K562 (cell line): ENCODE results near the gene TAS2R39. TPM values are rescaled to one million over a fixed set of nuclear protein-coding genes. Genes with fewer than 3 reads are reported as not detected.

Experiments
- ATAC-seq: fragments of 200-7000 bp; cut with Tn5 transposase; 3 replicates; pipeline ENCODE4 v1.9.1; 2020; ENCODE audit warnings: moderate library complexity
- BruUV-seq: library from RNA; stranded (reverse); fragments of 400-500 nt; replicated peaks from 2 replicates; lab custom pipeline; 2021; lab: Mats Ljungman, UMichigan
- CTCF ChIA-PET: fragments of 300-600 bp; formaldehyde crosslinking; extraction: SDS; loops from one replicate; lab custom pipeline; 2021; ENCODE audit warnings: low intra/inter-chr PET ratio; lab: Yijun Ruan, JAX
- POLR2A ChIA-PET: fragments of 300-600, 350-650 bp; sonication (Branson Sonifier 250); formaldehyde crosslinking; extraction: SDS; loops from one replicate; lab custom pipeline; 2021; ENCODE audit warnings: antibody characterized with exemption, inconsistent platforms; lab: Yijun Ruan, JAX
- DNase-seq, 4 experiments: peaks; one replicate each; pipeline versions ENCODE4 v3.0.0 to v3.0.0-alpha.2; 2011 to 2018; ENCODE audit warnings: low spot score in 3 of 4, mixed read lengths in 3 of 4; ENCODE audit errors: extremely low read depth in 1 of 4
- FAIRE-seq: peaks from 2 replicates; lab custom pipeline; 2011; peaks lifted over from hg19 to GRCh38; lab: Jason Lieb, UNC
- H2AFZ ChIP-seq: 2 replicates; pipeline ENCODE4 v1.6.0; 2011; ENCODE audit warnings: low read depth, low read length, control low read depth, inconsistent platforms
- H3K27ac ChIP-seq: fragments of 200-600 bp; 3 replicates; pipeline ENCODE4 v1.8.0; 2011; ENCODE audit warnings: low read depth, mild to moderate bottlenecking, control low read depth, inconsistent platforms, low read length, moderate library complexity, mixed read lengths; ENCODE audit errors: extremely low read depth
- H3K27me3 ChIP-seq, 2 experiments: fragments of 300-600 bp in 1 of 2; 2 replicates in 1 of 2; 3 replicates in 1 of 2; pipeline versions ENCODE4 v1.6.0 to v1.8.0; 2011; ENCODE audit warnings: inconsistent platforms in 2 of 2, low read length in 2 of 2, mild to moderate bottlenecking in 1 of 2, mixed read lengths in 1 of 2, moderate library complexity in 1 of 2; ENCODE audit not compliant: control insufficient read depth in 2 of 2, insufficient read depth in 2 of 2
- H3K36me3 ChIP-seq: fragments of 300-600 bp; 3 replicates; pipeline ENCODE4 v1.8.0; 2011; ENCODE audit warnings: mild to moderate bottlenecking, low read length, inconsistent platforms; ENCODE audit not compliant: control insufficient read depth, insufficient read depth
- H3K4me1 ChIP-seq, 2 experiments: fragments of 200-600 bp in 1 of 2; replicated peaks in 1 of 2; 2 replicates in 1 of 2; 3 replicates in 1 of 2; pipeline versions ENCODE4 v1.5.1 to v1.8.0; 2011; ENCODE audit warnings: inconsistent platforms in 2 of 2, low read length in 2 of 2, mild to moderate bottlenecking in 1 of 2, mixed read lengths in 1 of 2, moderate library complexity in 1 of 2; ENCODE audit not compliant: control insufficient read depth in 2 of 2, insufficient read depth in 2 of 2
- H3K4me2 ChIP-seq: 2 replicates; pipeline ENCODE4 v1.6.1; 2011; ENCODE audit warnings: low read length, control low read depth, inconsistent platforms, mixed read lengths; ENCODE audit not compliant: insufficient read depth
- H3K4me3 ChIP-seq: fragments of 200-600 bp; sonication (generic), shearing (Covaris generic); 2 replicates; pipeline ENCODE4 v1.5.1; 2016; ENCODE audit warnings: control low read depth, inconsistent platforms
- H3K79me2 ChIP-seq: fragments of 200-600 bp; 3 replicates; pipeline ENCODE4 v1.8.0; 2011; ENCODE audit warnings: low read length, inconsistent platforms; ENCODE audit not compliant: control insufficient read depth, insufficient read depth
- H3K9ac ChIP-seq, 2 experiments: 2 replicates each; pipeline versions ENCODE4 v1.6.0 to v1.6.1; 2011; ENCODE audit warnings: low read depth in 2 of 2, low read length in 2 of 2, control low read depth in 1 of 2, inconsistent platforms in 1 of 2, mild to moderate bottlenecking in 1 of 2, mixed read lengths in 1 of 2; ENCODE audit not compliant: insufficient read depth in 1 of 2
- H3K9me1 ChIP-seq: one replicate; pipeline ENCODE4 v1.6.0; 2011; ENCODE audit warnings: inconsistent platforms, mild to moderate bottlenecking, low read length, moderate library complexity; ENCODE audit not compliant: control insufficient read depth, insufficient read depth
- H3K9me3 ChIP-seq: replicated peaks from 2 replicates; pipeline ENCODE4 v1.5.1; 2011; ENCODE audit warnings: low read depth, low read length, inconsistent platforms; ENCODE audit not compliant: control insufficient read depth, insufficient read depth
- H4K20me1 ChIP-seq: replicated peaks from 2 replicates; pipeline ENCODE4 v1.6.1; 2011; ENCODE audit warnings: low read length, inconsistent platforms, mixed read lengths; ENCODE audit not compliant: control insufficient read depth, insufficient read depth
- ASH1L ChIP-seq: fragments of 450-650 bp; IDR thresholded peaks from 2 replicates; pipeline ENCODE4 v1.6.1; 2018; ENCODE audit warnings: borderline replicate concordance, mild to moderate bottlenecking, low read depth; ENCODE audit not compliant: partially characterized antibody
- CBX8 ChIP-seq: fragments of 200-600 bp; sonication (generic); IDR thresholded peaks from 2 replicates; pipeline ENCODE4 v1.6.1; 2012; ENCODE audit warnings: borderline replicate concordance, mixed run types, low read depth, mild to moderate bottlenecking, moderate library complexity, mixed read lengths, low read length, control low read depth, inconsistent platforms; ENCODE audit not compliant: poor library complexity, severe bottlenecking; ENCODE audit errors: extremely low read depth
- KDM4B ChIP-seq, 2 experiments: fragments of 450-650 bp in 1 of 2; sonication (generic) in 1 of 2; IDR thresholded peaks; 2 replicates each; pipeline ENCODE4 v1.6.1; 2016 to 2017; ENCODE audit warnings: borderline replicate concordance in 2 of 2, antibody characterized with exemption in 1 of 2, low read depth in 1 of 2, mild to moderate bottlenecking in 1 of 2
- MTF1 ChIP-seq: fragments of 250-450 bp; sonication (Bioruptor Pico); IDR thresholded peaks from 2 replicates; pipeline ENCODE4 v1.9.0; 2021; ENCODE audit warnings: moderate library complexity, mild to moderate bottlenecking, inconsistent platforms, borderline replicate concordance
- NFXL1 ChIP-seq: fragments of 450-650 bp; formaldehyde crosslinking; IDR thresholded peaks from 2 replicates; pipeline ENCODE4 v1.4.0; 2021; ENCODE audit warnings: mild to moderate bottlenecking
- PCBP2 ChIP-seq: fragments of 200-400 bp; formaldehyde crosslinking; IDR thresholded peaks from 2 replicates; pipeline ENCODE4 v1.6.1; 2018; ENCODE audit warnings: low read length, low read depth, mild to moderate bottlenecking, moderate library complexity; ENCODE audit not compliant: poor library complexity, severe bottlenecking
- POLR2AphosphoS2 ChIP-seq: IDR thresholded peaks from 2 replicates; pipeline ENCODE4 v1.6.1; 2012; ENCODE audit warnings: low read length, improper control_type of control experiment
- ZFPM2 ChIP-seq: fragments of 250-450 bp; sonication (Bioruptor Pico); IDR thresholded peaks from 2 replicates; pipeline ENCODE4 v1.5.1; 2022; ENCODE audit warnings: mild to moderate bottlenecking
- ZNF24 ChIP-seq: fragments of 450-650 bp; IDR thresholded peaks from 2 replicates; pipeline ENCODE4 v1.6.1; 2016
- ZNF584 ChIP-seq: fragments of 200-800 bp; sonication (Bioruptor generic); IDR thresholded peaks from 2 replicates; pipeline ENCODE4 v1.6.1; 2016; ENCODE audit warnings: low read depth, mild to moderate bottlenecking, missing genetic modification characterization, missing compliant biosample characterization
- WGBS: fragments of 100-300 bp; shearing (Covaris generic); methylation state at CpG from one replicate; pipeline ENCODE4 v1.1.6; 2016; ENCODE audit warnings: low coverage, mixed read lengths; ENCODE audit not compliant: insufficient coverage; ENCODE audit errors: missing lambda C conversion rate; 5-methylcytosine and 5-hydroxymethylcytosine counted together
- in situ Hi-C: fragments of 300-500 bp; cut with MboI; formaldehyde crosslinking; loops from 4 replicates; pipeline ENCODE4 v1.15.0; 2018; ENCODE audit warnings: inconsistent platforms, mixed read lengths
- intact Hi-C: fragments of 100-400 bp; cut with micrococcal nuclease; formaldehyde crosslinking; loops from 2 replicates; pipeline ENCODE4 v1.14.2; 2022
- polyA plus RNA-seq, 8 experiments: library from polyadenylated mRNA; depleted of rRNA in 4 of 8; stranded (reverse) in 5 of 8; unstranded in 3 of 8; fragments of >200 nt; fragmentation: Nextera tagmentation in 2 of 8; fragmentation: Illumina TruSeq in 1 of 8; extraction: Ambion mirVana in 2 of 8; extraction: Trizol in 1 of 8; gene quantifications; 2 replicates each; pipeline versions ENCODE4 v1.2.1 to v1.2.3, GENCODE V29; 2011 to 2014; ENCODE audit warnings: inconsistent platforms in 1 of 8, missing spikeins in 1 of 8
- total RNA-seq, 7 experiments: library from RNA; depleted of rRNA in 6 of 7; stranded (reverse); fragments of >200 nt in 6 of 7; fragmentation: Illumina TruSeq in 2 of 7; extraction: Trizol in 2 of 7; gene quantifications; 2 replicates each; pipeline versions ENCODE4 v1.2.1 to v1.2.3, GENCODE V29; 2011 to 2021; ENCODE audit warnings: low replicate concordance in 1 of 7

Gene TAS2R39
- total and polyA plus RNA-seq, 9 of the 15 experiments (the other 6 are each of a cell fraction or from before 2014, with no cell fraction given), result not detected

DNA sequence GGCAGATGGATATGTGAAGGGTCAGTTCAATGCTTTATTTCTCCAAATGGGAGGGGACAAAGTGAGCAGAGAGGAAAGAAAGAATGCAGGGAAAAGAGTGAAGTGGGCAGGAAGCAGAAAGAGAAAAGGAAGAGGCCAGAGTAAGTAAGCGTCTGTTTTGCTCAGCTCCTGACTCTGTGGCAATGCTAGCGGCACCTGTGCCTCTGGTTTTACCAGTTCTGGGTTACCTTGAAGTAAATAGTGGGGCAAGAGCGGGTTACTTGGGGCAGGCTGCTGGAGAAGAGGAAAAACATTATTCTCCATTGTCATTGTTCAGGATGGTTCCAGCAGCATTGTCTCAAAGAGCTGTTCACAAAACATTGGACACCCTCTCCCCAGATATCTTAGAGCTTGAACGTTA lies 40.6 kb downstream of the TAS2R39 start:
- TF ChIP-seq ZNF584, result no peak
- TF ChIP-seq MTF1 (CRISPR knock-in tag), result no peak
- TF ChIP-seq ASH1L, result no peak
- TF ChIP-seq CBX8, result no peak
- TF ChIP-seq KDM4B (IDR thresholded peaks at IDR 0.05; ENCODE audit: borderline replicate concordance in 2 of 2, low read depth in 1 of 2), result no peak
- no peak for TF ChIP-seq ZNF24
- TF ChIP-seq PCBP2, result no peak
- TF ChIP-seq POLR2AphosphoS2, result no peak
- no peak for TF ChIP-seq ZFPM2 (CRISPR knock-in tag)
- TF ChIP-seq NFXL1 (CRISPR knock-in tag), result no peak
- intact Hi-C loops (no loop called here), in situ Hi-C loops (loop anchor here (5.0 to 10.0 kb wide), 2 partner anchors 366 to 599 kb away; partner anchors contain the start of gene EPHB6)
- no peaks in the 10 kb centered on the region for H3K9me1 ChIP-seq
- H3K79me2 ChIP-seq, result no peaks in the 10 kb centered on the region
- H2AFZ ChIP-seq, result no peak overlapping the region
- ATAC-seq (no peak), FAIRE-seq (no peak), DNase-seq (no peak)
- no peaks in the 10 kb centered on the region for H4K20me1 ChIP-seq
- H3K36me3 ChIP-seq, result no peaks in the 10 kb centered on the region
- no peaks in the 10 kb centered on the region for H3K9me3 ChIP-seq
- H3K4me3 ChIP-seq, result no peak overlapping the region
- no peak overlapping the region for H3K4me2 ChIP-seq
- BruUV-seq, result no TSS peak
- ChIA-PET CTCF (no interaction called here), POLR2A (interaction anchor here (0.6 kb wide), 1 partner anchor 229 kb away, joined by 3 read pairs; no protein-coding TSS in a partner anchor)
- H3K27me3 ChIP-seq, result peaks cover 28 to 38% of the 10 kb centered on the region in 2 experiments; a peak in 4 of 5 replicates
- H3K9ac ChIP-seq, result no peak overlapping the region
- H3K4me1 ChIP-seq, result no peaks in the 10 kb centered on the region
- 0% methylated on average over 4 of the region's 4 CpGs for WGBS
- no peak overlapping the region for H3K27ac ChIP-seq
